IPS-18a (cell line): ENCODE measurements around the gene SURF4.

Experiments
- H3K27ac ChIP-seq: one replicate; pipeline ENCODE4 v1.5.1; 2013; ENCODE audit warnings: low read length
- H3K27me3 ChIP-seq: one replicate; pipeline ENCODE4 v1.6.1; 2013; ENCODE audit warnings: mild to moderate bottlenecking, low read length; ENCODE audit not compliant: control insufficient read depth, insufficient read depth
- H3K36me3 ChIP-seq: one replicate; pipeline ENCODE4 v1.6.1; 2013; ENCODE audit warnings: low read depth, low read length; ENCODE audit not compliant: control insufficient read depth
- H3K4me1 ChIP-seq: one replicate; pipeline ENCODE4 v1.6.1; 2013; ENCODE audit warnings: low read depth, low read length; ENCODE audit not compliant: control insufficient read depth
- H3K4me3 ChIP-seq: one replicate; pipeline ENCODE4 v1.5.1; 2013; ENCODE audit warnings: low read length
- H3K9ac ChIP-seq: one replicate; pipeline ENCODE4 v1.6.1; 2013; ENCODE audit warnings: mild to moderate bottlenecking, low read length, moderate library complexity
- H3K9me3 ChIP-seq: one replicate; pipeline ENCODE4 v1.6.1; 2013; ENCODE audit warnings: low read depth, low read length; ENCODE audit not compliant: control insufficient read depth

The SURF4 gene

DNA sequence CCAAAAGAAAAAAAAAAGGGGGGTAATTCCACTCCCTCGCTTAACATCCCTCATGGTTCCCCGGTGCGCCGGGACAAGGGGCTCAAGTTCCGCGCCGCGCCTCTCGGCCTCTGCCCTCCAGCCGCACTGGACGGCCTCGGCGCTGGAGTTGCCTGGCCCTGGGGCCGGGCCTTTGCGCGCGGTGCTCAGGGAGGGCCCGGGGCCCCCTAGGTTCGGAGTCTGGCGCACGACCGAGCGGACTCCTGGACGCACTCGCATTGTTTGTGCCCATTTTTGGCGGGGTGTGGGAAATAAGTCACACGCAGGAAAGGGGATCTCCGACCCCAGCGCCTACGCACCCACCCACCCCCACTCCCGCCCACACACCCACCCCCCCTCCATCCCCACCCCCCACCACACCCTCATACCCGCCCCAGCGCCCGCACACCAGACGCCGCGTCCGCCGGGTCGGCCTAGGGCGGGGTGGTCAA, 28.3 kb downstream of the SURF4 start:
- H3K27ac ChIP-seq: no peak overlapping the region
- peaks cover 58% of the 10 kb centered on the region for H3K36me3 ChIP-seq

DNA sequence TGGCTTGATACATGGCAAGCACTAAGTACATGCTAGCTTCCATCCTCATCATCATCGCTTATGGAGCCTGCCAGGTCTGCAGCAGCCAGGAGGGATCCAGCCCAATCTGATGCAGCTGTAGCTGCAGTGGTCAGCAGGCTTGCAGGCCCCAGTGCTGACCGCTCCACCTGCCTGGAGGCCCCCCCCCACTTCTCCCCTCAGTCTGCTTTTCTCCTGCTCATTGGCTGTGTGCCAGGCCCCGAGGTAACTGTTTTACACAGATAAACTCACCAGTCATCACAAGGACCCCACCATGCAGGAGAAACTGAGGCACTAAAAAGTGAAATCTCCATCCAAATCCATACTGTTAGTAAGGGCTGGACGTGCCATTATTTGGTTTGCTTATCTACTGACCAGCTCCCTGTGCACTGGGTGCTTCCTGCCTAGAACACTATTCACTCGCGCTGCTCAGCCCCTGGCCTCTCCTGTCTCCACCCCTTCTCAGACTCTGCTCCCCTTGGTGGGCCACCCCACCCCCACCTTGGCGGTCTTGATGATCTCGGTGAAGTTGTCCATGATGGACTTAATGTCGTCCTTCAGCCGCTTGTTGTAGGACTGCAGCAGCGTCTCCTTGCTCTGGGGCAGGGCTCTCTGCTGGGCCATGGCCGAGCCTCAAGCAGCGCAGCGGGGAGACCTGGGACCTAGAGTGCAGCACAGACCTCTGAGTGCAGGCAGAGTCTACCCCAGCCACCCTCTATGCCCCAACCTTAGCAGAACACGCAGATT, 29.7 kb downstream of the SURF4 start:
- H3K36me3 ChIP-seq: peaks cover 50% of the 10 kb centered on the region
- H3K9ac ChIP-seq: peak overlapping the region; percentile 80
- H3K9me3 ChIP-seq: no peaks in the 10 kb centered on the region
- no peaks in the 10 kb centered on the region for H3K4me1 ChIP-seq
- no peaks in the 10 kb centered on the region for H3K27me3 ChIP-seq
- no peak overlapping the region for H3K27ac ChIP-seq
- H3K4me3 ChIP-seq: peak overlapping the region; percentile 97

More for the DNA sequence above, 28.3 kb downstream of the SURF4 start:
- Histone ChIP-seq H3K9ac (peak overlapping the region; percentile 99), H3K9me3 (no peaks in the 10 kb centered on the region), H3K4me1 (no peaks in the 10 kb centered on the region), H3K4me3 (peak overlapping the region; percentile 97), H3K27me3 (no peaks in the 10 kb centered on the region)

GRCh38 chr9:133345596-133345995, 30.3 kb downstream of the SURF4 start:
- H3K27ac ChIP-seq: no peak overlapping the region
- no peak overlapping the region for H3K9ac ChIP-seq
- peaks cover 48% of the 10 kb centered on the region for H3K36me3 ChIP-seq
- H3K4me3 ChIP-seq: no peak overlapping the region
- H3K27me3 ChIP-seq: no peaks in the 10 kb centered on the region
- no peaks in the 10 kb centered on the region for H3K9me3 ChIP-seq
- H3K4me1 ChIP-seq: no peaks in the 10 kb centered on the region

DNA sequence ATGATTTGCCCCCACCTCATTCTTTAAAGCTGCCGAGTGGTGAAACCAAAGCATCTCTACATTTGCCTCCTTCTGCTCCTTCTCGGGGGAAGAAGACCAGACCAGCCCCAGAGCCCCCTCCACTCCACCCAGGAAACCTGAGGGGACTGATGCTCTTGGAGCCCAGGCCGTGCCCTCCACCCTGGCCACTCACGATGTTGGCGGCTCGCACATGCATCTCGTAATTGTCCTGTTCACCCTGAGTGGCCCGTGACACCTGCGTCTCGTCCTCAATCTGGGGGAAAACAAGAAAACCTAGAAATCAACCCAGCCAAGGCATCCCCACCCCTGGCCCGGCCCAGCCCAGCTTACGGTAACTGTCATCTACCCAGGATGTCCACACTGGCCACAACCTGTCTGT, 30.9 kb downstream of the SURF4 start:
- no peak overlapping the region for H3K4me3 ChIP-seq
- H3K9ac ChIP-seq: no peak overlapping the region
- H3K36me3 ChIP-seq: peaks cover 48% of the 10 kb centered on the region
- no peaks in the 10 kb centered on the region for H3K4me1 ChIP-seq
- H3K27ac ChIP-seq: no peak overlapping the region
- no peaks in the 10 kb centered on the region for H3K27me3 ChIP-seq
- no peaks in the 10 kb centered on the region for H3K9me3 ChIP-seq

DNA sequence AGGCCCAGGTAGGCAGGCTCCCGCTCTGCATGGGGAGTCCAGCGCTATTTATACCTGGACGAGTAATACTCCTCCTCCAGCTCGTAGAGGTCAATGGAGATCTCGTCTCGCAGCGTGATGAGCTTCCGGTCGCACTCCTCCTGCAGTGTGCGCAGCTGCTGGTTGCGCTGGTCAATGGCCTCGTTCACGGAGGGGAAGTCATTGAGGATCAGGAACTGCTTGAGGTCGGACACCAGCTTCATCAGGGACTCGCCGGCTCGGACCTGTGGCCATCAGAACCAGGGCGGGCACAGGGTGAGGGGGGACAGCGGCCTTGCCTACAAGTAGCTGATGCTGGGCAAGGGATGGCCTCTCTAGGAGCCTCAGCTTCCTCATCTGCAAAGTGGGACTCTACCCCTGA, 31.8 kb downstream of the SURF4 start:
- Histone ChIP-seq H3K9me3 (no peaks in the 10 kb centered on the region), H3K36me3 (peaks cover 48% of the 10 kb centered on the region), H3K4me3 (no peak overlapping the region), H3K27me3 (no peaks in the 10 kb centered on the region), H3K9ac (no peak overlapping the region), H3K27ac (no peak overlapping the region), H3K4me1 (no peaks in the 10 kb centered on the region)

DNA sequence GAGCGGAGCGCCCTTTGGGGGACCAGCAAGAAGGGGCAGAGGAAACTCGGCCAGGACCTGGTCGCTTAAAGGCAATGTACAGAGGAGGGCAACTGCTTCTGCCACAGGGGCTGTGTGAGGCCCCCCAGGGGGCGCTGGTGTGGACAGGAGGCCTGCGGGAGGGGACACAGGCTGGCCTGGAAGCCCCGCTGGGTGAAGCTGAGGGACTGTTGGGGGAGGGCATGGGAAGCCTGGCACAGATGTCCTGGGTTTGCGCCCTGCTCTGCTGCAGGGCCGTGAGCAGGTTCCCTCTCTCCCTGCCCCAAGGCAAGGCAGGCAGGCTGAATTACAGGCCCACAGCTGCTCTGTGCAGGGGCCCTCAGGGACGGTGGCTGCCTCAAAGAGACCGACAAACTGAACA, 33.3 kb downstream of the SURF4 start:
- Histone ChIP-seq H3K27ac (no peak overlapping the region), H3K9me3 (no peaks in the 10 kb centered on the region), H3K9ac (no peak overlapping the region), H3K27me3 (no peaks in the 10 kb centered on the region), H3K36me3 (peaks cover 49% of the 10 kb centered on the region), H3K4me3 (no peak overlapping the region), H3K4me1 (no peaks in the 10 kb centered on the region)

DNA sequence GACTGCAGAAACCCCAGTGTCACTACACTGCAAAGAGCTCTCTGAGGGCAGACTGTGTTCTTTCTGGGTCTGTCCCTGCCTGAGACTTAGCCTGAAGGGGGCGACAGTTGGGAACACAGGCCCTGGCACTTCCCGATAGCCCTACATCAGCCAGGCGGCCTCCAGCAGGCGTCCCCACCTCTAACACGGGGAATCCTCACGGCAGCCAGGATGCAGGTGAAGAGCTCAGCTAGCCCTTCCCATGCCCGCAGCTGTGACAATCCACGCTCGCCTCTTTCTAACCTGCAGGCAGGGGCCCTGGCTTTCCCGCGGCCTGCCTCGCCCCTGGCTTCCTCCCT, 33.8 kb downstream of the SURF4 start:
- H3K27ac ChIP-seq: no peak overlapping the region
- H3K27me3 ChIP-seq: no peaks in the 10 kb centered on the region
- H3K4me3 ChIP-seq: no peak overlapping the region
- H3K4me1 ChIP-seq: no peaks in the 10 kb centered on the region
- peaks cover 49% of the 10 kb centered on the region for H3K36me3 ChIP-seq
- no peaks in the 10 kb centered on the region for H3K9me3 ChIP-seq
- no peak overlapping the region for H3K9ac ChIP-seq

- peaks cover 1% of the 10 kb centered on the region for H3K4me1 ChIP-seq
- no peaks in the 10 kb centered on the region for H3K9me3 ChIP-seq
- H3K27me3 ChIP-seq: no peaks in the 10 kb centered on the region
- H3K9ac ChIP-seq: no peak overlapping the region
- peaks cover 49% of the 10 kb centered on the region for H3K36me3 ChIP-seq
- H3K4me3 ChIP-seq: no peak overlapping the region
- H3K27ac ChIP-seq: no peak overlapping the region
These were observed 34.3 kb downstream of the SURF4 start for GRCh38 chr9:133341369-133342068.

DNA sequence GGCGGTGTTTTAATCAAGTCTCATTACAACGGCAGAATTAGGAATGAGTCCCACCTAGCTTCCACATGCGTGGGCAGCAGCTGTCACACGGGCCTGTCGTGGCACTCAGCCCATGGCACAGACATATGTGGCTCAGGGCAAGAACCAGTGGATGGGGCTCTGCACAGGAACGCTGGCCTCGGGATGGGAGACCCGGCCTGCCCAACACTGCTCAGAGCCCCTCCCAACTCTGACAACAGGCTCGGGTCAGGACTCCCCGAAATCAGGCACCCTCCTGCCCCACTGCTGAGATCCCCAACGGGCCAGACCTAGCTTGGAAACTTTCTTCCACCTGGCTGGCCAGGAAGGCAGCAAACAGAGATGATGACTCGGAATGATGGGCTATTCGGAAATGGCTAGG, 34.9 kb downstream of the SURF4 start:
- Histone ChIP-seq H3K9me3 (no peaks in the 10 kb centered on the region), H3K27ac (no peak overlapping the region), H3K36me3 (peaks cover 49% of the 10 kb centered on the region), H3K4me1 (peaks cover 3% of the 10 kb centered on the region), H3K4me3 (no peak overlapping the region), H3K27me3 (no peaks in the 10 kb centered on the region), H3K9ac (no peak overlapping the region)

GRCh38 chr9:133340256-133340655, 35.6 kb downstream of the SURF4 start:
- Histone ChIP-seq H3K9ac (no peak overlapping the region), H3K36me3 (peaks cover 49% of the 10 kb centered on the region), H3K4me3 (no peak overlapping the region), H3K4me1 (peaks cover 3% of the 10 kb centered on the region), H3K9me3 (no peaks in the 10 kb centered on the region), H3K27me3 (no peaks in the 10 kb centered on the region), H3K27ac (no peak overlapping the region)

- Histone ChIP-seq H3K9me3 (no peaks in the 10 kb centered on the region), H3K9ac (no peak overlapping the region), H3K4me1 (peaks cover 3% of the 10 kb centered on the region), H3K4me3 (no peak overlapping the region), H3K27me3 (no peaks in the 10 kb centered on the region), H3K36me3 (peaks cover 48% of the 10 kb centered on the region), H3K27ac (no peak overlapping the region)
These were observed 36.2 kb downstream of the SURF4 start for GRCh38 chr9:133339641-133340040.
